ENCODE data around the gene STXBP6. TPM values are rescaled to one million over a fixed set of nuclear protein-coding genes. Genes with fewer than 3 reads are reported as not detected.

STXBP6 gene
- total and polyA plus RNA-seq, 2 of the 13 experiments (the other 11 are each of a cell fraction or from before 2014, with no cell fraction given): 35.3 to 42.8 TPM

DNA sequence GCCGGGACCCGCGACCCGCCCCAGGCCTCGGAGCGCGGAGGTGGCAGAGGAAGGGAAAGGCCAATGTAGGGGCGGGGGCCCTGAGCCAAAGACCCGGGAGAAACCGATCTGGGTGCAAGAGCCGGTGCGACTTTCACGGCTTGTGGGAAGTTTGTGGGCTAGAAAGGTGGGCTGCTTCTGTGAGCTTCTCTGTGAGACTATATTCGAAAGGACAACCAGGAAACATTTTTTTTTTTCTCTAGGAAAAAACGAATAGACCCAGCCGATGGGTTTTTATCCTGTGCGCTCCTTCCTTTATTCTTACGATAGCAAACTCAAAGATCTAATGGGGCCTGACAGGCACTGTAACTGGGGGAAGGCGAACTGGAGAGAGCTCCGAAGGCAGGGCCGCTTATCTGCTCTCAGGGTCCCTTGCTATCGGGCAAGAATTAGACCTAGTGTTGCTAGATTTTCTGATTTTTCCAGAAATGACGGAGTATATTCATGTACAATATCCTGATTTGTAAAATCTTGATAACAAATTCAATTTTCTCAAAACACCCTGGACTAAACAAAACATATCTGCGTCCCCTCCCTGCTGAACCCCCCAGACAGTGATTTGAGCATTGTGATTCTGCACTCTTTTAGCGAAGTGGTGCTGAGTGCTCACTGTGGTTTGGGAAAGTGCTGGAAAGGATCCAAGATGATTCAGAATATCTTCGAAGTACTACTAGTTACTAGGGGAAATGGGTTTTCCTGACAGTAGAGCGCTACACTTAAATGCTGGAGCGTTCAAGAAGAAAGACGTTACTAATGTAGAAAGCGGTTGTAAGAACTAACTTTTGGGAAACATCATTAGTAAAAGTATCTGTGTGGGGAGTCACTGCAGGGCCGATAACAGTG lies 563 bp upstream of the STXBP6 start (continued):
- TF ChIP-seq, protein P1, sequence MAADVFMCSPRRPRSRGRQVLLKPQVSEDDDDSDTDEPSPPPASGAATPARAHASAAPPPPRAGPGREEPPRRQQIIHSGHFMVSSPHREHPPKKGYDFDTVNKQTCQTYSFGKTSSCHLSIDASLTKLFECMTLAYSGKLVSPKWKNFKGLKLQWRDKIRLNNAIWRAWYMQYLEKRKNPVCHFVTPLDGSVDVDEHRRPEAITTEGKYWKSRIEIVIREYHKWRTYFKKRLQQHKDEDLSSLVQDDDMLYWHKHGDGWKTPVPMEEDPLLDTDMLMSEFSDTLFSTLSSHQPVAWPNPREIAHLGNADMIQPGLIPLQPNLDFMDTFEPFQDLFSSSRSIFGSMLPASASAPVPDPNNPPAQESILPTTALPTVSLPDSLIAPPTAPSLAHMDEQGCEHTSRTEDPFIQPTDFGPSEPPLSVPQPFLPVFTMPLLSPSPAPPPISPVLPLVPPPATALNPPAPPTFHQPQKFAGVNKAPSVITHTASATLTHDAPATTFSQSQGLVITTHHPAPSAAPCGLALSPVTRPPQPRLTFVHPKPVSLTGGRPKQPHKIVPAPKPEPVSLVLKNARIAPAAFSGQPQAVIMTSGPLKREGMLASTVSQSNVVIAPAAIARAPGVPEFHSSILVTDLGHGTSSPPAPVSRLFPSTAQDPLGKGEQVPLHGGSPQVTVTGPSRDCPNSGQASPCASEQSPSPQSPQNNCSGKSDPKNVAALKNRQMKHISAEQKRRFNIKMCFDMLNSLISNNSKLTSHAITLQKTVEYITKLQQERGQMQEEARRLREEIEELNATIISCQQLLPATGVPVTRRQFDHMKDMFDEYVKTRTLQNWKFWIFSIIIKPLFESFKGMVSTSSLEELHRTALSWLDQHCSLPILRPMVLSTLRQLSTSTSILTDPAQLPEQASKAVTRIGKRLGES (CRISPR knock-in tag; IDR thresholded peaks at IDR 0.05; ENCODE audit: borderline replicate concordance): no peak; the same call in 1 of the 2 replicates
- TF ChIP-seq ZNF44 (CRISPR knock-in tag; IDR thresholded peaks at IDR 0.05) (no peak), ZKSCAN5 (CRISPR knock-in tag; IDR thresholded peaks at IDR 0.05) (no peak), ESRRA (CRISPR knock-in tag; IDR thresholded peaks at IDR 0.05; ENCODE audit: low read depth) (no peak), POLR2AphosphoS5 (IDR thresholded peaks at IDR 0.05; ENCODE audit: low read depth, low read length) (no peak), NCOR1 (IDR thresholded peaks at IDR 0.05; ENCODE audit: borderline replicate concordance, low read length) (no peak), ATF7 (IDR thresholded peaks at IDR 0.05) (no peak), ATF7 (CRISPR knock-in tag; IDR thresholded peaks at IDR 0.05) (no peak), GZF1 (CRISPR knock-in tag; IDR thresholded peaks at IDR 0.05) (no peak), IKZF1 (IDR thresholded peaks at IDR 0.05) (no peak), ZNF382 (CRISPR knock-in tag; IDR thresholded peaks at IDR 0.05; ENCODE audit: borderline replicate concordance) (no peak), RCOR2 (CRISPR knock-in tag; IDR thresholded peaks at IDR 0.05) (no peak), HNRNPH1 (optimal IDR thresholded peaks at IDR 0.05; ENCODE audit: low read depth, low read length) (no peak), RORA (CRISPR knock-in tag; IDR thresholded peaks at IDR 0.05) (no peak), BHLHE40 (IDR thresholded peaks at IDR 0.05; ENCODE audit: low read length) (no peak), REL (CRISPR knock-in tag; conservative IDR thresholded peaks at IDR 0.05) (no peak), SUZ12 (IDR thresholded peaks at IDR 0.05; ENCODE audit: low read depth, low read length) (no peak), SRSF1 (optimal IDR thresholded peaks at IDR 0.05; ENCODE audit: low read depth, low read length) (no peak), ZMYM2 (CRISPR knock-in tag; IDR thresholded peaks at IDR 0.05) (0 out of 2 replicates have a peak, but pooled peaks have one; percentile 3)
- TF ChIP-seq, protein P2, sequence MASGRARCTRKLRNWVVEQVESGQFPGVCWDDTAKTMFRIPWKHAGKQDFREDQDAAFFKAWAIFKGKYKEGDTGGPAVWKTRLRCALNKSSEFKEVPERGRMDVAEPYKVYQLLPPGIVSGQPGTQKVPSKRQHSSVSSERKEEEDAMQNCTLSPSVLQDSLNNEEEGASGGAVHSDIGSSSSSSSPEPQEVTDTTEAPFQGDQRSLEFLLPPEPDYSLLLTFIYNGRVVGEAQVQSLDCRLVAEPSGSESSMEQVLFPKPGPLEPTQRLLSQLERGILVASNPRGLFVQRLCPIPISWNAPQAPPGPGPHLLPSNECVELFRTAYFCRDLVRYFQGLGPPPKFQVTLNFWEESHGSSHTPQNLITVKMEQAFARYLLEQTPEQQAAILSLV (CRISPR knock-in tag; IDR thresholded peaks at IDR 0.05; ENCODE audit: borderline replicate concordance): peak; percentile 28; the same call in 1 of the 2 replicates
- TF ChIP-seq, protein P3, sequence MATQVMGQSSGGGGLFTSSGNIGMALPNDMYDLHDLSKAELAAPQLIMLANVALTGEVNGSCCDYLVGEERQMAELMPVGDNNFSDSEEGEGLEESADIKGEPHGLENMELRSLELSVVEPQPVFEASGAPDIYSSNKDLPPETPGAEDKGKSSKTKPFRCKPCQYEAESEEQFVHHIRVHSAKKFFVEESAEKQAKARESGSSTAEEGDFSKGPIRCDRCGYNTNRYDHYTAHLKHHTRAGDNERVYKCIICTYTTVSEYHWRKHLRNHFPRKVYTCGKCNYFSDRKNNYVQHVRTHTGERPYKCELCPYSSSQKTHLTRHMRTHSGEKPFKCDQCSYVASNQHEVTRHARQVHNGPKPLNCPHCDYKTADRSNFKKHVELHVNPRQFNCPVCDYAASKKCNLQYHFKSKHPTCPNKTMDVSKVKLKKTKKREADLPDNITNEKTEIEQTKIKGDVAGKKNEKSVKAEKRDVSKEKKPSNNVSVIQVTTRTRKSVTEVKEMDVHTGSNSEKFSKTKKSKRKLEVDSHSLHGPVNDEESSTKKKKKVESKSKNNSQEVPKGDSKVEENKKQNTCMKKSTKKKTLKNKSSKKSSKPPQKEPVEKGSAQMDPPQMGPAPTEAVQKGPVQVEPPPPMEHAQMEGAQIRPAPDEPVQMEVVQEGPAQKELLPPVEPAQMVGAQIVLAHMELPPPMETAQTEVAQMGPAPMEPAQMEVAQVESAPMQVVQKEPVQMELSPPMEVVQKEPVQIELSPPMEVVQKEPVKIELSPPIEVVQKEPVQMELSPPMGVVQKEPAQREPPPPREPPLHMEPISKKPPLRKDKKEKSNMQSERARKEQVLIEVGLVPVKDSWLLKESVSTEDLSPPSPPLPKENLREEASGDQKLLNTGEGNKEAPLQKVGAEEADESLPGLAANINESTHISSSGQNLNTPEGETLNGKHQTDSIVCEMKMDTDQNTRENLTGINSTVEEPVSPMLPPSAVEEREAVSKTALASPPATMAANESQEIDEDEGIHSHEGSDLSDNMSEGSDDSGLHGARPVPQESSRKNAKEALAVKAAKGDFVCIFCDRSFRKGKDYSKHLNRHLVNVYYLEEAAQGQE (IDR thresholded peaks at IDR 0.05; ENCODE audit: borderline replicate concordance in 1 of 2, low read depth in 1 of 2, low read length in 2 of 2): no peak
- TF ChIP-seq, protein P4, sequence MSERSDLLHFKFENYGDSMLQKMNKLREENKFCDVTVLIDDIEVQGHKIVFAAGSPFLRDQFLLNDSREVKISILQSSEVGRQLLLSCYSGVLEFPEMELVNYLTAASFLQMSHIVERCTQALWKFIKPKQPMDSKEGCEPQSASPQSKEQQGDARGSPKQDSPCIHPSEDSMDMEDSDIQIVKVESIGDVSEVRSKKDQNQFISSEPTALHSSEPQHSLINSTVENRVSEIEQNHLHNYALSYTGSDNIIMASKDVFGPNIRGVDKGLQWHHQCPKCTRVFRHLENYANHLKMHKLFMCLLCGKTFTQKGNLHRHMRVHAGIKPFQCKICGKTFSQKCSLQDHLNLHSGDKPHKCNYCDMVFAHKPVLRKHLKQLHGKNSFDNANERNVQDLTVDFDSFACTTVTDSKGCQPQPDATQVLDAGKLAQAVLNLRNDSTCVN (CRISPR knock-in tag; IDR thresholded peaks at IDR 0.05; ENCODE audit: borderline replicate concordance): no peak; the same call in 1 of the 2 replicates

All from HepG2 (cell line).